ENCODE data around the gene RPH3AL. TPM values are rescaled to one million over a fixed set of nuclear protein-coding genes. Genes with fewer than 3 reads are reported as not detected.

The RPH3AL gene
- total RNA-seq, 2 experiments from 2014 or later, result 1.2 to 2.9 TPM

DNA sequence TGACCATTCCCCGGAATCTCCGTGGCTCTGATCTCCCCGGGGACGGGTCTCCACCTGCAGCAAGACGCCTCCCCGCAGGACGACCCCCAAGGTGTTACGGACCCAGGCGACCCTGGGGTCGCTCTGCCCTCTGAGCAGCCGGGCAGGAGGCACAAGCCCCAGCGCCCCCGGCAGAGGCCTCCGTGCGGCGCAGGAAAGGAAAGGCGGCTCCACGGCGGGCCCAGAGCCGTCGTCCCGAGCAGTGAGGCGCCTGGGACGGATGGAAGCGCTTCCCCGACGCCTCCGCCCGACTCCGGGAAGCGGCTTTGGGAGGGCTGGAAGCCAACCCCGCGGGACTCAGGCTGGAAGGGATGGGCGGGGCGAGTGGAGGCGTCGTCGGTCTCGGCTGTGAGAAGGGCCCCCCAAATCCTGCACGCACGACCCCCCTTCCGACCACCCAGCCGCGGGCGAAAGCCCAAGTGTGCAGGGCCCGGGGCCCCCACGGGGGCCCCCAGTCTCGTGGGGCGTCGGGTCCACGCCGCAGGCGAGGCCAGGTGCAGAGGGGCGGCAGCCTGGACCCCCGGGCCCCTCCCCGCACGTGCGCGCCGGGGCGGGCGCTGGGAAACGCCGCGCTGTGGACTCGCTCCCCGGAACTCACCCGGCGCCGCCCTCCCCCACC lies 32.7 kb upstream of the RPH3AL start:
- ATAC-seq, result peak; percentile 24
- H3K36me3 Mint-ChIP-seq, result peaks cover 2% of the 10 kb centered on the region
- DNase-seq, result no peak
- CTCF ChIA-PET, result interaction anchor here (0.6 to 1.2 kb wide), 8 partner anchors 9 to 368 kb away, joined by 3 to 6 read pairs (median 3); no protein-coding TSS in a partner anchor
- H3K27me3 Mint-ChIP-seq, result peaks cover 29% of the 10 kb centered on the region
- H3K27ac Mint-ChIP-seq, result no peak overlapping the region
- H3K9me3 Mint-ChIP-seq (ENCODE audit: low read depth), result peaks cover 3% of the 10 kb centered on the region
- no peak overlapping the region for H3K4me3 Mint-ChIP-seq
- peaks cover 12% of the 10 kb centered on the region for H3K4me1 Mint-ChIP-seq

DNA sequence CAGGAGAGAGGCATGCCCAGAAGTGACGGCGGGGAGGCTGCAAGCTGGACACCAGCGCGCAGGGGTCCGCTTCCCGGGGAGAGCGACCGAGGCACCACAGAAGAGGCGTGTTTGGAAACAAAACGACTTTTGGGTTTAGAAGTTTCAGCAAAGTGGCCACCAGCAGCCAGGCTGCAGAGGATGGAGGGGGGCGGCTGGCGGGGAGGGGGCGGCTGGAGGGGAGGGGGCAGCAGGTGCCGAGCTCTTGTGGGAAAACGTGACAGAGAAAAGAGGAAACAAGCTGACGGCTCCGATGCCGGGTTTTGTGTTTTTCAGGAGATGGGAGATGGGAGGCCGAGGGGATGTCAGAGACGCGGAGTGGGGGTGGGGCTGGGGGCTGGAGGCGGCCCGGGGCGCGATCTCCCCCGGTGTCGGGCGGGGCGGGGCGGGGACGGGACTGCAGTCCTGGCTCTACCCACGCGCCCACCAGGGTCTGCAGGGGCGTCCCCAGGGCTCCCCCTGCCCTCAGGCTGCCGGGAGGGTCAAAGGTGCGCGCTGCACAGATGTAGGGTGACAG lies 32.1 kb upstream of the RPH3AL start:
- Mint-ChIP-seq H3K27ac (no peak overlapping the region), H3K27me3 (peaks cover 29% of the 10 kb centered on the region), H3K36me3 (peaks cover 2% of the 10 kb centered on the region), H3K9me3 (ENCODE audit: low read depth) (peaks cover 3% of the 10 kb centered on the region), H3K4me1 (peaks cover 12% of the 10 kb centered on the region), H3K4me3 (peak overlapping the region; percentile 4)
- ATAC-seq (no peak), DNase-seq (no peak)
- CTCF ChIA-PET, result no interaction called here

DNA sequence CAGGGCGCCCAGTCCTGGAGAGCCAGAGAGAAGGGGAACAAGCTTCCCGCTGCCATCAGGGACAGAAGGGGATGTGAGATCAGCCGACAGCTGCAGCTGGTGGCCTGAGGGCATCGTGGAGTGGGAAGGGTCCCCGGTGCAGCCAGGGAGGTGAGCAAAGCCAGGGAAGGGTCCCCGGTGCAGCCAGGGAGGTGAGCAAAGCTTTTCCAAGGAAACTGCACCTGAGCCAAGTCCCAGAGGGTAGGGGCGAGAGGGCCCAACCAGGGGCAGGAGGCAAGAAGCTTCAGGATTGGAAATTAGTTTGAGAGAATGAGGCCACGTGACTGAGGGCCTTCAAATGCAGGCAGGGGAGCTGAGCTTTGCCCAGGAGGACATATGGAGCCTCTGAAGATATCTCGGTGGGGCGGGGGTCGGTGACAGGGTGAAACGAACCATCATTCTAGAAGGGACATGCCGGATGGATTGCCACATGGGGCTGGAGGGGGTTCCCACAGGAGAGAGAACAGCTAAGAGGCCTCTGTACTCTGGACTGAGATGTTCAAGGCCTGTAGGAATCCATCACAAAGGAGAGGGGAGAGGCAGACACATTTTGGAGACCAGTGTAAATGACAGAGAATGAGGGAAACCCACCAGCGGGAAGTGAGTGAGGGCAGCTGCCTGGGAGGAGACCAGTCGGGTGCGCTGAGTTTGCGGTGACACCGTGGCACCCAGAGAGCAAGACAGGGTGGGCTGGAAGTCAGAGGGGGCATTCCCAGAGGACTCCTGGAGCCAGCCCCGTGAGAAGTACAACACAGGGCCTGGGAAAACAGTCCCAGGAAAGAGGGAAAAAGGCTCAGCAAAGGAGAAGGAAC lies 31.4 kb upstream of the RPH3AL start:
- ATAC-seq, result no peak
- CTCF ChIA-PET, result interaction anchor here (0.5 to 0.9 kb wide), 2 partner anchors 317 to 331 kb away, joined by 3 read pairs; no protein-coding TSS in a partner anchor
- Mint-ChIP-seq H3K9me3 (ENCODE audit: low read depth) (peaks cover 3% of the 10 kb centered on the region), H3K36me3 (peaks cover 2% of the 10 kb centered on the region), H3K4me1 (peaks cover 12% of the 10 kb centered on the region), H3K4me3 (peak overlapping the region; percentile 4), H3K27me3 (peaks cover 29% of the 10 kb centered on the region), H3K27ac (no peak overlapping the region)
- DNase-seq, result no peak

DNA sequence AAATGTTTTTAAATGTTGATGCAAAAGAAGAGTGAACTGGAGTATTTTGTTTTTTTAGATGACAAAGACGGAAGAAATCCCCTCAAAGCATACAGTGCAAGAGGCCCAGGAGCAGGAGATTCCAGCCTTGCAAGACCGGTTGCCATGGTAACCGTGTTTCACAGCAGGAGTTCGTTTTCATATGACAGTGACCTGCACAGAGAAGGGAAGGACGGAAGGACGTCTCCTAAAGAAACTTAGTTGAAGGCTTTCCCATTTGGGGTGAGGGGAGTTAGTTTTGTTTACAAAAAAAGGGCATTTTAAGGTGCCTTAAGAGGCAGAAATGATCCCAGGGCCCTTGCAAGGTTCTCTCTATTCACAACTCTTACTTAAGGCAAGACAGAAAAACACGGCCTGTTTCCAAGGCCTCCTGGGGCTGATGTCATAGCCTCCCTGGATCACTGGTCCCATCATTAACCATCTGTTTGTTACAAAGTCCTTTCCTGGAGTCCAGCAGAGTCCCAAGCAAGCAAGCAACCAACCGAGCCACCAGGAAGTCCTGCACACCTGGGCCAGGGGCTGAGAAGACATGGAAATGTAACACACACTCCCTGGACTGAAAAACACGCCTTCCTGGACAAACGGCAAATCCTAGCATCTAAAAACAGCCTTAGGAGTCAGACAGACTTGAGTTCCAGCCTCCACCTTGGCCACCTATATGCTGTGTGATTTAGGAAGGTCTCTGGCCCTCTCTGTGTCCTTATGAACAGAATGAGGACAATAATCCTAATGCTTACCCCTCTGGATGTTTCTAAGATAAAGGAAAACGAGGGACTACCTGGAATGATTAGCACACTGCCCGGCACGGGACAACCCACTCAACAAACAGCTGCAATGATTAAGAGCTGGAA lies 30.3 kb upstream of the RPH3AL start:
- Mint-ChIP-seq H3K4me1 (peaks cover 12% of the 10 kb centered on the region), H3K36me3 (peaks cover 2% of the 10 kb centered on the region), H3K9me3 (ENCODE audit: low read depth) (peaks cover 3% of the 10 kb centered on the region), H3K4me3 (no peak overlapping the region), H3K27me3 (peaks cover 27% of the 10 kb centered on the region), H3K27ac (no peak overlapping the region)
- CTCF ChIA-PET, result interaction anchor here (0.5 to 0.9 kb wide), 2 partner anchors 318 to 332 kb away, joined by 3 read pairs; no protein-coding TSS in a partner anchor
- no peak for DNase-seq
- ATAC-seq, result no peak

DNA sequence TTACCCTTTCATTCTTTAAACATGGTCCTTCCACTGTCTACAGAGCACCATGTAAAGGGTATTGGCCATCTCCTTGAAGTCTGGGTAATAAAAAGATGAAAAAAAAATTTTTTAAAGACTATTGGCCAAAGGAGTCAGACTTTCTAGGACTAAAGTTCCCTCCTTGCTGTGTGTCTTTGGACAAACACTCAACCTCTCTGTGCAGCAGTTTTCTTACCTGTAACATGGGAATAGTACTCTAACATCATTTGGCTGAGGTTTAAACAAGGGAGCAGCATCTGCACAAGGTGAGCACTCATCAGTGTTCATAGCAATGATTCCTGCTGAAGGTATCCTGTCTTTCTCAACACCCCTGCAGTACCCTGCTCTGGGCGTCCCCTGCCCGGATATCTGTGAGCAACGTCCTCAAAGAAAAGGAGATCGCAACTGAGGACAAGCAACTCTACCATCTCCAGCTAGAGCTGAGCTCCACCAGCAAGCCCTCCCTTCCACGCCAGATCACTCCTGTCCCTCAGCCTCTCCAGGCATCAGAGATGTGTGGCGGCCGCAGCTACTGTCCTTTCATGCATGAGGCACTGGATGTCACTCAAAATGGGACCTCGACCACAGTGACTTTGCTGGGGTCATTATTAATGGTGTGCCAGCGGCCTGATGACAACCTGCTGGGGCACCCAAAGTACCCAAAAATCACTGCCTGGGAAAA lies 29.5 kb upstream of the RPH3AL start:
- ATAC-seq, result no peak
- CTCF ChIA-PET, result no interaction called here
- Mint-ChIP-seq H3K4me1 (peaks cover 12% of the 10 kb centered on the region), H3K27me3 (peaks cover 25% of the 10 kb centered on the region), H3K36me3 (peaks cover 2% of the 10 kb centered on the region), H3K27ac (no peak overlapping the region), H3K4me3 (no peak overlapping the region), H3K9me3 (ENCODE audit: low read depth) (peaks cover 3% of the 10 kb centered on the region)
- DNase-seq, result no peak

DNA sequence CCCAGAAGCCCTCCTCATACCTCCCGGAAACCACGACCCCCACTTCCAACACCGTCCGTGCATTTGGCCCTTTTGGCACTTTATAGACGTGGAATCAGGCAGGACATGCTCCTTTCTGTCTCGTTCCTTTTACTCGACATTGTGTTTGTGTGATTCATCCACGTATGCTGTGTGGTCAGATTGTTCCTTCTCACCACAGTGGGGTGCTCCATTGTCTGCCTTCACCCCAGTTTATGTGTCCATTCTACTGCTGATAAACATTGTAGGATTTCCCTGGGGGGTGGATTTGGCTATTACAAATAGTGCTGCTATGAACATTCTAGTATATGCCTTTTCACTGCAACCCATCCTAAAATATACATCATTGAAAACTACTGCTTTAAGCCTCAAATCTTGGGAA lies 28.9 kb upstream of the RPH3AL start:
- DNase-seq (no peak), ATAC-seq (no peak)
- Mint-ChIP-seq H3K9me3 (ENCODE audit: low read depth) (peaks cover 3% of the 10 kb centered on the region), H3K27me3 (peaks cover 20% of the 10 kb centered on the region), H3K4me1 (peaks cover 8% of the 10 kb centered on the region), H3K27ac (peak overlapping the region; percentile 3), H3K36me3 (peaks cover 2% of the 10 kb centered on the region), H3K4me3 (no peak overlapping the region)
- CTCF ChIA-PET, result no interaction called here

DNA sequence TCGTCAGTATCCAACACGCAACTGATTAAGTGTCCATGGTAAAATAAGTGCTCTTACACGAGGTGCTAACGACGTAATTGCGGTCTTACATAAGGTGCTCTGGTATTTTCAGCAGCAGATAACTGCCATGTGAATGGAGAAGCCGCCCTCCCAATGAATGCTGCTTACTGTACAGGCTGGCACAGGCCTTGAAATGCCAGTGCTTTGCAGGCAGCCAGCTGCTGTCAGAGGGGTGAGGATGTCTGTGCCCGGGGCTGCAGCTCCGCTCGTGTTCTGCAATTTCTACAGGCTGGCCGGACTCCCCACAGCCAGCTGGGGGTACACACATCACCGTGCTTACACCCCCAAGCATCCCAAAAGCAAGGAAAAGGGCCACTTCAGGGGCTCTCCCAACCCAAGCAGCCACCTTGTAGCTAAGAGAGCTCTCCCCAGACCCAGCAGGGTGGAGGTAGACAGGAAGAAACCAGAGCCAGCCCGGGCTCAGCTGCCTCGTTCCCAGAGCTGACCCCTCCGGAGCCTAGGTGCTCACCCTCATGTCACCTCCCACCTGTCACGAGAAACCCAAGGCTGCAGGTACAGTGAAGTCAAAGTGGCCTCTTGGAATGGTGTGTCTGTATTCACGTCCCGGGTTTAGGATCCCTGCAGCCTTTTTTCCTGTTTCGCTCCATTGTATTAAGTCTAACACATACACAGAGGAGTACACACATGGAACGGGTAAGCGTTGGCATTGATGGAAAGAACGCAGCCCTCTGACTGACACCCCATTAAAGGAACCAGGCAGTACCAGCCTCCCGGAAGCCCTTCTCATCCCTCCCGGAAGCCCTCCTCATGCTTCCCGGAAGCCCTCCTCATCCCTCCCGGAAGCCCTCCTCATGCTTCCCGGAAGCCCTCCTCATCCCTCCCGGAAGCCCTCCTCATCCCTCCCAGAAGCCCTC lies 27.2 kb upstream of the RPH3AL start:
- CTCF ChIA-PET, result interaction anchor here (1.2 kb wide), 1 partner anchor 321 kb away, joined by 3 read pairs; no protein-coding TSS in a partner anchor

DNA sequence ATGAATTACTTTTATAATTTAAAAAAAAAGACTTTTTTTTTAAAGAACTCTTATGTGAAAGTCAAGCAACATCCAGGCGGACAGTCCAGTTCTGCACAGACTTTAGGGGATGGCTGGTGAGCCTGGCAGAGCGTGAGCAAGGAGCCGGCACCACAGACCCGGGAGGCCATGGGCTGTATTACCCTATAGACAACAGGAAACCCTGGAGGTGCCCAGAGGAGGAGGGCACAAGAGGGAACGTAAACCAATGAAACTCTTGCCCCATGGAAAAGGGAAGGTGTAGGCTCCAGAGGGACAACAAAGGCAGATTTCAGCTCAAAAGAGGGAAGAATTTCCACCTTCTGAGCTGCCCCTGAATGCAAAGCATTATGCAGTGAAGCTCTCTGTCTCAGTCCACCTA lies 25.5 kb upstream of the RPH3AL start:
- Mint-ChIP-seq H3K27me3 (peaks cover 2% of the 10 kb centered on the region), H3K4me1 (peaks cover 3% of the 10 kb centered on the region), H3K36me3 (peaks cover 2% of the 10 kb centered on the region), H3K9me3 (ENCODE audit: low read depth) (peaks cover 3% of the 10 kb centered on the region), H3K4me3 (no peak overlapping the region), H3K27ac (no peak overlapping the region)
- CTCF ChIA-PET, result no interaction called here
- DNase-seq (no peak), ATAC-seq (no peak)

More for the DNA sequence above, 27.2 kb upstream of the RPH3AL start:
- Mint-ChIP-seq H3K9me3 (ENCODE audit: low read depth) (peaks cover 3% of the 10 kb centered on the region), H3K27ac (no peak overlapping the region), H3K4me3 (no peak overlapping the region), H3K4me1 (peaks cover 5% of the 10 kb centered on the region), H3K36me3 (peaks cover 2% of the 10 kb centered on the region), H3K27me3 (peaks cover 18% of the 10 kb centered on the region)
- DNase-seq (no peak), ATAC-seq (peak; percentile 45)

DNA sequence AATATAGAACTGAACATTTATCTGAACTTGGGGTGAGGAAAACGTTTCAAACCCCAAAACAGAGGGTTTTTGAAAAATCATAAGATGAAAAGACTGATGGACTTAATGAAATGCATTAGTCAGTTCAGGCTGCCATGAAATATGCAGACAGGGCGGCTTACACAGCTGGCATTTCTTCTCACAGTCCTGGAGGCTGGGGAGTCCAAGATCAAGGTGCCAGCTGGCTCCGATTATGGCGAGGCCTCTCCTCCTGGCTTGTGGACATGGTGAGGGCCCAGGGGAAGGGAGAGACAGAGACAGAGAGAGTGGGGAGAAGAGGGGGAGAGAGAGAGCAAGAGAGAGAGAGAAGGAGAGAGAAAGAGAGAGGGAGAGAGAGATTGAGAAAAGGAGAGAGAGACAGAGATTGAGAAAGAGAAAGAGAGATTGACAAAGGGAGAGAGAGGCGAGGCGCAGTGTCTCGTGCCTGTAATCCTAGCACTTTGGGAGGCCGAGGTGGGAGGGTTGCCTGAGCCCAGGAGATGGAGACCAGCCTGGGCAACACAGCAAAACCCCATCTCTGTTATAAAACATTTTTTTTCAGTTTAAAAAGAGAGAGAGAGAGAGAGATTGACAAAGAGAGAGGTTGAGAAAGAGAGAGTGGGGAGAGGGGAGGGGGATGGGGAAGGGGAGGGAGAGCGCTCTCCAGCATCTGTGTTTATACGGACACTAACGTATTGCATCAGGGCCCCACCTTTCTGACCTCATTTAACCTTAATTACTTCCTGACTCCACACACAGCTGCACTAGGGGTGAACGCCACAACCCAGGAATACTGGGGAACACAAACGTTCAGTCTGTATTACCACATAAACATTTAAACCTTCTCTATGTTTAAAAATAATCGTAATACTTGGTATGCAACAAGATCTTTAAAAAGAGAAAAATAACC lies 24.6 kb upstream of the RPH3AL start:
- no peak for ATAC-seq
- CTCF ChIA-PET, result interaction anchor here (1.2 kb wide), 1 partner anchor 9 kb away, joined by 4 read pairs; no protein-coding TSS in a partner anchor
- peaks cover 3% of the 10 kb centered on the region for H3K9me3 Mint-ChIP-seq (ENCODE audit: low read depth)
- H3K4me1 Mint-ChIP-seq, result peaks cover 3% of the 10 kb centered on the region
- no peak overlapping the region for H3K4me3 Mint-ChIP-seq
- H3K36me3 Mint-ChIP-seq, result peaks cover 2% of the 10 kb centered on the region
- no peak for DNase-seq
- no peak overlapping the region for H3K27ac Mint-ChIP-seq
- peaks cover 2% of the 10 kb centered on the region for H3K27me3 Mint-ChIP-seq

DNA sequence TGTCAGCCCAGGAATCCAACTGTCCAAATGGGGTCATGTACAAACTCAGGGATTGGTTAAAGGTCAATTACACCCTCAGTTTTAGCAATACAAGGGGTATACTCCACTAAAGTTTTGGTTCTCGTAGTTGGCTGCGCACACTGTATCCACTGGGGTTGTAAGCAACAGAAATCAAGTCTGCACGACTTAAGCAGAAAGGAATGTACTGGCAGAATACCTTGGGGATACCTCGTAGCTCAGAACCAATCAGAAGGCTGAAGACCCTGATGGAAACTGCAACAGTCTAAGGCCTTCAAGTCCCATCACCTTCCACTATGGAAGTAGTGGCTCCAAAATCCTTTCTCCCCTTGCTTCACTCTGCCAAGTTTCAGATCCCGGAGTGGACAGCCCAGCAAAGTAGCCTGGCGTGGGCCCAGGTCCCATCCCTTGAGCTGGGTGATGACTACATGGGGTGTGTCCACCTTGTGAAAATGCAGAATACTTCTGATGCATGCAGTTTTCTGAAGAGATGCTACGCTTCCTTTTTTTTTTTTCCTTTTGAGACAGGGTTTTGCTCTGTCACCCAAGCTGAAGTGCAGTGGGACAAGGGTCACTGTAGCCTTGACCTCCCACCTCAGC lies 21.1 kb upstream of the RPH3AL start:
- Mint-ChIP-seq H3K9me3 (ENCODE audit: low read depth) (peaks cover under 1% of the 10 kb centered on the region), H3K4me1 (no peaks in the 10 kb centered on the region), H3K27me3 (peaks cover 2% of the 10 kb centered on the region), H3K4me3 (no peak overlapping the region), H3K27ac (no peak overlapping the region), H3K36me3 (peaks cover under 1% of the 10 kb centered on the region)
- DNase-seq (no peak), ATAC-seq (no peak)
- CTCF ChIA-PET, result no interaction called here
